ENCODE results near the gene CLTB.

DNA sequence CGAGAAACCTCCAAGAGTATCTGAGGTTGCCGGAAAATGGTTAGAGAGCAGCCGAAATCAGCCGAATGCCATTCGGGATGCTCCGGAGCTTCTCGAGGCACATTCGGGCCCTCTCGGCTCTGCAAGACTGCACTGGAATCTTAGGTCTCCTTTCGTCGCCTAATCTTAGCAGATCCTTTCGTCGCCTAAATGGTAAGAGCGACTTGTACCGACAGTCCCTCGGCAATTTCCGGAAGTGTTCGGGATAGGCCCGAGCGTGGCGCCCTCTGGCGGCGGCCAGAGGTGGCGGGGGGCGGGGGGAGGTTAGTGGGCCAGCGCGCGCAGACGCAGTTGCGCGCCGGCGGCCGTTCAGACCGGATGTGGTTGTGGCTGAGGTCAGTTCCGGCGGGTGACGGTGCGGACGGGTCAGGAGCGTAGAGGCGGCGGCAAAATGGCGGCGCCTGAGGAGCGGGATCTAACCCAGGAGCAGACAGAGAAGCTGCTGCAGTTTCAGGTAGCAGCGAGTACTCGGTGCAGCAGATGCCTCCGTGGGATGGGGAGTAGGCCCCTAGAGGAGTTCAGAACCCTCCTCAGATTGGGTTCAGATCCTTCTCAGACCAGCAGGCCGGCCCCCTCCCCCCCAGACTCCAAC lies 31.8 kb upstream of the CLTB start, which contains the start of gene FAF2:
- TF ChIP-seq, protein P1, sequence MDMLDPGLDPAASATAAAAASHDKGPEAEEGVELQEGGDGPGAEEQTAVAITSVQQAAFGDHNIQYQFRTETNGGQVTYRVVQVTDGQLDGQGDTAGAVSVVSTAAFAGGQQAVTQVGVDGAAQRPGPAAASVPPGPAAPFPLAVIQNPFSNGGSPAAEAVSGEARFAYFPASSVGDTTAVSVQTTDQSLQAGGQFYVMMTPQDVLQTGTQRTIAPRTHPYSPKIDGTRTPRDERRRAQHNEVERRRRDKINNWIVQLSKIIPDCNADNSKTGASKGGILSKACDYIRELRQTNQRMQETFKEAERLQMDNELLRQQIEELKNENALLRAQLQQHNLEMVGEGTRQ (IDR thresholded peaks at IDR 0.05; ENCODE audit: borderline replicate concordance, low read depth, low read length), result no peak
- TF ChIP-seq GATA2 (CRISPR knock-in tag; IDR thresholded peaks at IDR 0.05), result no peak
- TF ChIP-seq POLR2AphosphoS5 (IDR thresholded peaks at IDR 0.05; ENCODE audit: low read depth, low read length), result peak; percentile 89
